ENCODE data around the gene ROR2.

DNA sequence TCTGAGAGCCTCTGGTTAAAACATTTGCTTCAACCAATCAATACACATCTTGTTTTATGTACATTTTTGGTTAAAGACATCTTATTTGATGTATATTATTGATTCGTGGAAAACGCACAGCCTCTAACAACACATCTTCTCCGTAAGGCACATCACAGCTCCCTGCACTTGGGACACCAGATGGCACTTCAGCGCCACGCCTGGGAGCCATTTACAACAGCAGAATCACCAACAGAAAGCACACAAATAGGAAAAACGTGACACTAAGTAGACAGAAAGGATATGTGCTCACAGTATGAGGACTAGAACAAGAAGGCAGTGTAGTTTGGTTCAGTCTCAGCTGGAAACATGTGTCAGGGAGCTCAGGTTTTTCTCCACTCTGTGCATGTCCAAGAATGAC lies 199.7 kb downstream of the ROR2 start:
- TF ChIP-seq, protein P1, sequence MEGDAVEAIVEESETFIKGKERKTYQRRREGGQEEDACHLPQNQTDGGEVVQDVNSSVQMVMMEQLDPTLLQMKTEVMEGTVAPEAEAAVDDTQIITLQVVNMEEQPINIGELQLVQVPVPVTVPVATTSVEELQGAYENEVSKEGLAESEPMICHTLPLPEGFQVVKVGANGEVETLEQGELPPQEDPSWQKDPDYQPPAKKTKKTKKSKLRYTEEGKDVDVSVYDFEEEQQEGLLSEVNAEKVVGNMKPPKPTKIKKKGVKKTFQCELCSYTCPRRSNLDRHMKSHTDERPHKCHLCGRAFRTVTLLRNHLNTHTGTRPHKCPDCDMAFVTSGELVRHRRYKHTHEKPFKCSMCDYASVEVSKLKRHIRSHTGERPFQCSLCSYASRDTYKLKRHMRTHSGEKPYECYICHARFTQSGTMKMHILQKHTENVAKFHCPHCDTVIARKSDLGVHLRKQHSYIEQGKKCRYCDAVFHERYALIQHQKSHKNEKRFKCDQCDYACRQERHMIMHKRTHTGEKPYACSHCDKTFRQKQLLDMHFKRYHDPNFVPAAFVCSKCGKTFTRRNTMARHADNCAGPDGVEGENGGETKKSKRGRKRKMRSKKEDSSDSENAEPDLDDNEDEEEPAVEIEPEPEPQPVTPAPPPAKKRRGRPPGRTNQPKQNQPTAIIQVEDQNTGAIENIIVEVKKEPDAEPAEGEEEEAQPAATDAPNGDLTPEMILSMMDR (IDR thresholded peaks at IDR 0.05; ENCODE audit: extremely low read depth in 1 of 2, insufficient read depth in 1 of 2, low read depth in 1 of 2, low read length in 2 of 2) = no peak
- TF ChIP-seq POLR2A (IDR thresholded peaks at IDR 0.05; ENCODE audit: low read depth, low read length) (no peak), EZH2 (IDR thresholded peaks at IDR 0.05; ENCODE audit: borderline replicate concordance, low read depth, low read length, severe bottlenecking) (no peak), POLR2AphosphoS5 (IDR thresholded peaks at IDR 0.05; ENCODE audit: insufficient read depth, low read depth, low read length) (no peak)

Data from endothelial cell of umbilical vein (primary cell).